ENCODE measurements around the gene SSR4.

SSR4 gene

DNA sequence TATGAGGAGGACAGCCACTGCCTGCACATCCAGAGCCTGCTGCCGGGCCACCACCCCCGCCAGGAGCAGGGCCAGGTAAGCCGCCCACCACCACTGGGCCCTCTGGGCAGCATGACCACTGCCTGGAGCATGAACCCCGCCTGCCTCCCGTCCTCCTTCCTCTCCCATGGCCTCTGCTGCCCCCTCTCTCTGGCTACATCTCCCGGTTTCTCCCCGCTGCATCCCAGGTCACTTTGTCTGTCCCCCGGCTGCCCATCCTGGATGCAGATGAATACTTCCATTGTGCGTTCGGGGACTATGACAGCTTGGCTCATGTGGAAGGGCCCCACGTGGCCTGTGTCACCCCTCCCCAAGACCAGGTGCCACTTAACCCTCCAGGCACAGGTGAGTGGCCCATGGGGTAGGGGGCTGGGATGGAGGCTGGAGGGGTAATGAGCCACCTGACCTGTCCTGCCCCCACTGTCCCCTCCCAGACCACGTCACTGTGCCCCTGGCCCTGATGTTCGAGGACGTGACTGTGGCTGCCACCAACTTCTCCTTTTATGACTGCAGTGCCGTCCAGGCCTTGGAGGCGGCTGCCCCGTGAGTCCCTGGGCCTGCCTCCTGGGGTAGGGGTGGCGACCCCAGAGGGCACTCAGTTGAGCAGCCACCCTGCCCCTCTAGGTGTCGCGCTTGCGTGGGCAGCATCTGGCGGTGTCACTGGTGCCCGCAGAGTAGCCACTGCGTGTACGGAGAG lies 24.4 kb upstream of the SSR4 start:
- H3K4me3 ChIP-seq (ENCODE audit: low read depth, low read length), result no peak overlapping the region
- in situ Hi-C loops (cut with HindIII; ENCODE audit: low sequenced_read_pairs), result no loop called here
- DNase-seq (ENCODE audit: low read depth, low spot score), result no peak
- TF ChIP-seq, protein P1, sequence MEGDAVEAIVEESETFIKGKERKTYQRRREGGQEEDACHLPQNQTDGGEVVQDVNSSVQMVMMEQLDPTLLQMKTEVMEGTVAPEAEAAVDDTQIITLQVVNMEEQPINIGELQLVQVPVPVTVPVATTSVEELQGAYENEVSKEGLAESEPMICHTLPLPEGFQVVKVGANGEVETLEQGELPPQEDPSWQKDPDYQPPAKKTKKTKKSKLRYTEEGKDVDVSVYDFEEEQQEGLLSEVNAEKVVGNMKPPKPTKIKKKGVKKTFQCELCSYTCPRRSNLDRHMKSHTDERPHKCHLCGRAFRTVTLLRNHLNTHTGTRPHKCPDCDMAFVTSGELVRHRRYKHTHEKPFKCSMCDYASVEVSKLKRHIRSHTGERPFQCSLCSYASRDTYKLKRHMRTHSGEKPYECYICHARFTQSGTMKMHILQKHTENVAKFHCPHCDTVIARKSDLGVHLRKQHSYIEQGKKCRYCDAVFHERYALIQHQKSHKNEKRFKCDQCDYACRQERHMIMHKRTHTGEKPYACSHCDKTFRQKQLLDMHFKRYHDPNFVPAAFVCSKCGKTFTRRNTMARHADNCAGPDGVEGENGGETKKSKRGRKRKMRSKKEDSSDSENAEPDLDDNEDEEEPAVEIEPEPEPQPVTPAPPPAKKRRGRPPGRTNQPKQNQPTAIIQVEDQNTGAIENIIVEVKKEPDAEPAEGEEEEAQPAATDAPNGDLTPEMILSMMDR (IDR thresholded peaks at IDR 0.05; ENCODE audit: low read depth, low read length), result no peak

DNA sequence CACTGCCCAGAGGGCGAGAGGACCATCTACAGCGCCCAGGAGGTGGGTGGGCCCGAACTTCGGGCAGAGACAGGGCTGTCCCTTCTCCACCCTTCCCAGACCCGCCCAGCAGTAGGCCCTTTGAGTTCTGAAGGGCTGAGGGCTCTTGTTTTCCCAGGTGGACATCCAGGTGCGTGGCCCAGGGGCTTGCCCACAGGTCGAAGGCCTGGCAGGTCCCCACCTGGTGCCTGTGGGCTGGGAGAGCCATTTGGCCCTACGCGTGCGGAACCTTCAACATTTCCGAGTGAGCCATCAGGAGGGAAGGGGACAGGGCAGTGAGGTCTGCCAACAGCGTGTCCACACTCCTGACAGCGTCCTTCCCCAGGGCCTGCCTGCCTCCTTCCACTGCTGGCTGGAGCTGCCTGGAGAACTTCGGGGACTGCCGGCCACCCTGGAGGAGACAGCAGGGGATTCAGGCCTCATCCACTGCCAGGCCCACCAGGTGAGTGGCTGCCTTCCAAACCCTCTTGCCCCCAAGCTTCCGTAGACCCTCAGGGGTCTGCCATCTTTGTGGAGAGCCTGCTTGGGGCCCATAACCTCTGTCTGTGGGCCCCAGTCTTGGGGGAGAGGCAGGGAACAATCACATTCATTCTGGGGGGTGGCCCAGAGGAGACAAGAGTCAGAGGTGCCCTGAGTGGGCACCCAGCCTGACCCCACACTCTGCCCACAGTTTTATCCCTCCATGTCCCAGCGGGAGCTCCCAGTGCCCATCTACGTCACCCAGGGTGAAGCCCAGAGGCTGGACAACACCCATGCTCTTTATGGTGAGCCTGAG lies 23.7 kb upstream of the SSR4 start:
- TF ChIP-seq, protein P1 (IDR thresholded peaks at IDR 0.05; ENCODE audit: low read depth, low read length), result no peak

DNA sequence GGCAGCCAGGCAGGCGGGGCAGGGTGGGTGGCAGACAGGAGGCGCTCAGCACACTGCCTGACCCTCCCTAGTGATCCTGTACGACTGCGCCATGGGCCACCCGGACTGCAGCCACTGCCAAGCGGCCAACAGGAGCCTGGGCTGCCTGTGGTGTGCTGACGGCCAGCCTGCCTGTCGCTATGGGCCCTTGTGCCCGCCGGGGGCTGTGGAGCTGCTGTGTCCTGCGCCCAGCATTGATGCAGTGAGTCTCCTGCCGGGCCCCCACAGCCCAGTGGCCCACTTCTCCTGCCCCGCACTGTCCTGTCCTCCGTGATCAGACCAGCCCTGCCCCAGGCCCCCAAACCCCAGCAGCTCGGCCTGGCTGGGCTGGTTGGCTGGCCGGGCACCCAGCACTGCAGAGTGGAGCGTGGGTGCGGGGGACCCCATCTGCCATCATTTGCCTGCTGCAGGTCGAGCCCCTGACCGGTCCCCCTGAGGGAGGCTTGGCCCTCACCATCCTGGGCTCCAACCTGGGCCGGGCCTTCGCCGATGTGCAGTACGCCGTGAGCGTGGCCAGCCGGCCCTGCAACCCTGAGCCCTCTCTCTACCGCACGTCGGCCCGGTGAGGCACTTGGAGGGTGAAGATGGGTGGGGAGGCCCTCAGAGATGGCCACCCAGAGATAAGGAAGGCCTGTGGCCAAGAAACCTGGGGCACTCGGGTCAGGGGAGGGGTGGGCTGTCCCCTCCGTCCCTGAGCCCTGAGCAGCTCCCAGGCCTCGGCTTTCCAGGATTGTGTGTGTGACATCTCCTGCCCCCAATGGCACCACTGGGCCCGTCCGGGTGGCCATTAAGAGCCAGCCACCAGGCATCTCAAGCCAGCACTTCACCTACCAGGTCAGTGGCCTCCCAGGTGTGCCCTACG lies 22.8 kb upstream of the SSR4 start:
- H3K4me3 ChIP-seq (ENCODE audit: low read depth, low read length), result no peak overlapping the region
- in situ Hi-C loops (cut with HindIII; ENCODE audit: low sequenced_read_pairs), result no loop called here
- TF ChIP-seq, protein P1 (IDR thresholded peaks at IDR 0.05; ENCODE audit: low read depth, low read length), result no peak
- no peak for DNase-seq (ENCODE audit: low read depth, low spot score)

More for the DNA sequence above, 23.7 kb upstream of the SSR4 start:
- DNase-seq (ENCODE audit: low read depth, low spot score), result no peak
- in situ Hi-C loops (cut with HindIII; ENCODE audit: low sequenced_read_pairs), result no loop called here
- no peak overlapping the region for H3K4me3 ChIP-seq (ENCODE audit: low read depth, low read length)

DNA sequence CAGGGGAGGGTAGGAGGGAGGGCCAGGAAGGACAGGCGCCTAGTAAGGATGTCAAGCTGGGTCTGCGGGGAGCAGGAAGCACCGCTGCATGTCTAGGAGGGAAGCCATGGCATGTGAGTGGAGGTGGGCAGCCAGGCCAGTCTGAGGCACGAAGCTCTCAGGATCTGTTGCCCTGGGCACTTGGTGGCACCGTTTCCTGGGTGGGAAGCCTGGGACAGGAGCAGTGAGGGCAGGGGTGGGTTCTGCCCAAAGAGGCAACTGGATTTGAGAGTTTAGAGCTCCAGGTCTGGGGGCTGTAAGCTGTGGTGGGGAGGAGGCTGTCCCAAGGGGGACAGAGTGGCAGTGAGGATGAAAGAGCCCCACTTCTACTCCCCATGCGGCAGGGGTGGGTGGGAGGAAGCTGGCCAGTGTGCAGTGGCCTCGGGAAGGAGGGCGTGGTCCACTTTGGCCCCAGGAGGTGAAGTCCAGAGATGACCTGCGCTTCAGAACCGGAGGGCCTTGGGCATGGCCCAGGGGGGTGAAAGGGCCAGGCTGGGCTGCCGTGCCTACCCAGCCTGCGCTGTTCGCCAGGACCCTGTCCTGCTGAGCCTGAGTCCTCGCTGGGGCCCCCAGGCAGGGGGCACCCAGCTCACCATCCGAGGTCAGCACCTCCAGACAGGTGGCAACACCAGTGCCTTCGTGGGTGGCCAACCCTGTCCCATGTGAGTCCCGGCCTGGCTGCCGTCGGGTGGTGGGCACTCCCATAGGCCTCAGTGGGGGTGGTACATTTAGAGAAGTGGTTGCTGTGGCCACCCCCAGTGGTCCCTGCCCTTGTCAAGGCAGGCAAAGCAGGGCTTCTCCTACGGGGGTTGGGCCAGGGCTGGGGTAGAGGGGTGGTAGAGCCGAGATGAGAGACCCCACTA lies 21.9 kb upstream of the SSR4 start:
- in situ Hi-C loops (cut with HindIII; ENCODE audit: low sequenced_read_pairs), result no loop called here
- DNase-seq (ENCODE audit: low read depth, low spot score), result no peak

DNA sequence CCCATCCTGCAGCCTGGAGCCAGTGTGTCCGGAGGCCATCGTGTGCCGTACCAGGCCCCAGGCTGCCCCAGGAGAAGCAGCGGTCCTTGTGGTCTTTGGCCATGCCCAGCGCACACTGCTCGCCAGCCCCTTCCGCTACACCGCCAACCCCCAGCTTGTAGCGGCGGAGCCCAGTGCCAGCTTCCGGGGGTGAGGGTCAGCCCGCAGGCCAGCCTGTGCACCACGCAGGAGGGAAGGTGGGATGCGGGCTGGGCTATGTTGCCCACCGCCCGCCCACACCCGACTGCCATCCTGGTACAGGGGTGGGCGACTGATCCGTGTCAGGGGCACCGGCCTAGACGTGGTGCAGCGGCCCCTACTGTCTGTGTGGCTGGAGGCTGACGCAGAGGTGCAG lies 21.3 kb upstream of the SSR4 start:
- H3K4me3 ChIP-seq (ENCODE audit: low read depth, low read length), result no peak overlapping the region
- TF ChIP-seq, protein P1 (IDR thresholded peaks at IDR 0.05; ENCODE audit: low read depth, low read length), result no peak
- no peak for DNase-seq (ENCODE audit: low read depth, low spot score)
- in situ Hi-C loops (cut with HindIII; ENCODE audit: low sequenced_read_pairs), result no loop called here

More for the DNA sequence above, 21.9 kb upstream of the SSR4 start:
- H3K4me3 ChIP-seq (ENCODE audit: low read depth, low read length), result no peak overlapping the region
- TF ChIP-seq, protein P1 (IDR thresholded peaks at IDR 0.05; ENCODE audit: low read depth, low read length), result no peak
